HK-2 (cell line): ENCODE measurements around the gene S100A16.
"Not testable (repeated sequence)": the region's sequence is repeated elsewhere in the genome, so short reads cannot be mapped to it uniquely, and the experiment has no call there.

ENCODE experiments used
- DNase-seq: peaks from one replicate; pipeline ENCODE4 v3.0.0-alpha.2; 2018; ENCODE audit not compliant: unreplicated experiment

S100A16 gene, protein sequence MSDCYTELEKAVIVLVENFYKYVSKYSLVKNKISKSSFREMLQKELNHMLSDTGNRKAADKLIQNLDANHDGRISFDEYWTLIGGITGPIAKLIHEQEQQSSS

GRCh38 chr1:153612755-153613331 is at the start of gene S100A16:
Gene S100A16, minus strand, starts transcription at chr1:153613137. Its CDS starts 4,986 bp downstream, at chr1:153608151.
- DNase-seq: peak; percentile 81

- DNase-seq: no peak
These were observed 49.3 kb upstream of the S100A16 start for GRCh38 chr1:153662269-153662668.

GRCh38 chr1:153661111-153661708 is 48.3 kb upstream of the S100A16 start:
- no peak for DNase-seq

GRCh38 chr1:153659656-153660055 is 46.7 kb upstream of the S100A16 start:
- DNase-seq: no peak

DNA sequence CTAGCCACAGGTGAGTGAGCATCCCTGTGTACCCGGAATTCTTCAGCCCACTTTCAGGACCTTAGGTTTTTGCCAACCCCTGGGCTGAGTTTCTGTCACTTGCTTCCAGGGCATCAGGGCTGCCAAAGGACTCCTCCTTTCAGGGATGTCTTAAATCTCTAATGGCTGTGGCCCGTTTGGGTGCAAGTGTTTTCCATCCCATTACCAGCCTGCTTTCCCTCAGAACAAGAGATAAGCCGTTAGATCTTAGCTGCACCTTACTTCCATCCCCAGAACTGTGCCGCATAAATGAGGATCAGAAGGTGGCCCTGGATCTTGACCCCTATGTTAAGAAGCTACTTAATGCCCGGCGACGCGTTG is 46.2 kb upstream of the S100A16 start:
- DNase-seq: no peak

GRCh38 chr1:153658400-153659174 is 45.6 kb upstream of the S100A16 start, which contains the start of gene SNAPIN:
Gene SNAPIN, plus strand, starts transcription at chr1:153658703. Its CDS starts 41 bp downstream, at chr1:153658744.
- peak; percentile 88 for DNase-seq

GRCh38 chr1:153655333-153655732 is 42.4 kb upstream of the S100A16 start:
- DNase-seq: no peak

- no peak for DNase-seq
These were observed 40.0 kb upstream of the S100A16 start for GRCh38 chr1:153652805-153653500.

DNA sequence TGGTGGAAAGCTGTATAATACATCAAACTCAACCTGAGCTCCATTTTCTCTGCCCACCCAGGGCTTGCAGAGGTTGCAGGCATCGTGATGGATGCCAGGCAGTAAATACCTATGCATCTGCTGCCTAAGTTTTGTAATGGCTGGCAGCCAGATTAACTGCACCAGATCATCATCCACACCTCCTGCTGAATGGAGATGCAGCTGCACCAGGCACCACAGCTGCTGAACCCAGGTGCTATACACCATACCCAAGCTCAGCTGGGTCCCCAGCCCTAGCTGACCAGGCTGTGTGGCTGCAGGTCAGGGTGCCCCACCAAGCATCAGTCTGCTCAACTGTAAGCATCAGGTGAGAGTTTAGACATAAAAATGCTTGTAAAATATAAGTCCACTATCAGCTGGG is 38.8 kb upstream of the S100A16 start:
- no peak for DNase-seq

GRCh38 chr1:153649863-153650235 is 36.9 kb upstream of the S100A16 start:
- no peak for DNase-seq

DNA sequence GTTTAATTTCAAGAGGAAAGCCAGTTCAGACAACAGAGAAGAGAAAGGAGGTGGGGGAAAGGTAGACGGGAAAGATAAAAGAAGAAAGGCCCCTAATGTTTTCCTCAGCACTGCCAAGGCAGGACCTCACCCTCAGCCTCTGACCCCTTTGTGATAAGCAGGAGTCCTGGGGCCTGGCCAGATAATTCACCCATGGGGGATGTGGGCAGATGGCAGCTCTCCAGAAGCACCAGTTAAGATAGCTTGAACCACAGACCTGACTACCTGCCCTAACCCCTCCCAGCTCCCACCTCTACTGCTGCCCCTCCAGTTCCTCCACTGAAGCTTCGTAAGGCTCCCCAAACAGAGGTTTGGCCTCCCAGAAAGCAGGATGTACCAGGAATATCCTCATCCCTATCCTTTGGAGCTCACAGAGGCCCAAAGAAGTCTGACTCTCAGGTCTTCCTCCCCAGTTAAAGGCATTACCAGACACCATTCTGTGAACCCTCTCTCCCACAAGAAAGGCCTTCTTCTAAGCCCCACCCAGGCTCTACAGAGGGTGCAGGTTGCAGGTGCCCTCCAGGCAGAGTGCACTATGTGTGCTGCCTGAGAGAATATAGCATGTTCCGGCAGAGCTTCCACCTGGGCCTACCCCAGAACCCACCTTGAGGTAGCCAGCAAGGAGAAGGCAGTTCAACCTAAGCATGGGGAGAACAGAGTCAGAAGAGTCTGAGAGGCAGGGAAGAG is 36.4 kb upstream of the S100A16 start:
- no peak for DNase-seq

DNA sequence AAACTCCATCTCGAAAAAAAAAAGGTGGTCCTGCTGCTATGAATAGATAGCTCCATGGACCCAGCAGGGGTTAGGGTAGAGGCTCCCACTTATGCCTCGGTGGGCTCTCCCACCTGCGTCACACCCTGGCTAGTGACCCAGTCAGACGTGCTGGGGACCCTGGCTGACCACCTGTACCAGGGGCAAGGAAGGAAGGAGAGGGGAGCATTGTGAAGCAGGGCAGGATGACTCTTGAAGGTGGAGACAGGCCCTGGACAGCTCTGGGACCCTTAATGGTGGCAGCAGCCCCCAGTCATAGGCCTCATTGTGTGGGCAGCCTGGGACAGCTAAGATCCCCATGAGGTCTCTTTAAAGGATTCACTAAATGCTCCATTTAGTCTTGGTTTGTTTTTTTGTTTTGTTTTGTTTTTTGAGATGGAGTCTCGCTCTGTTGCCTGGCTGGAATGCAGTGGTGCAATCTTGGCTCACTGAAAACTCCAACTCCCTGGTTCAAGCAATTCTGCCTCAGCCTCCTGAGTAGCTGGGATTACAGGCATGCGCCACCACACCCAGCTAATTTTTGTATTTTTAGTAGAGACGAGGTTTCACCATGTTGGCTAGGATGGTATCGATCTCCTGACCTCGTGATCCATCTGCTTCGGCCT is 35.2 kb upstream of the S100A16 start:
- no peak for DNase-seq

GRCh38 chr1:153647346-153647714 is 34.4 kb upstream of the S100A16 start:
- no peak for DNase-seq

DNA sequence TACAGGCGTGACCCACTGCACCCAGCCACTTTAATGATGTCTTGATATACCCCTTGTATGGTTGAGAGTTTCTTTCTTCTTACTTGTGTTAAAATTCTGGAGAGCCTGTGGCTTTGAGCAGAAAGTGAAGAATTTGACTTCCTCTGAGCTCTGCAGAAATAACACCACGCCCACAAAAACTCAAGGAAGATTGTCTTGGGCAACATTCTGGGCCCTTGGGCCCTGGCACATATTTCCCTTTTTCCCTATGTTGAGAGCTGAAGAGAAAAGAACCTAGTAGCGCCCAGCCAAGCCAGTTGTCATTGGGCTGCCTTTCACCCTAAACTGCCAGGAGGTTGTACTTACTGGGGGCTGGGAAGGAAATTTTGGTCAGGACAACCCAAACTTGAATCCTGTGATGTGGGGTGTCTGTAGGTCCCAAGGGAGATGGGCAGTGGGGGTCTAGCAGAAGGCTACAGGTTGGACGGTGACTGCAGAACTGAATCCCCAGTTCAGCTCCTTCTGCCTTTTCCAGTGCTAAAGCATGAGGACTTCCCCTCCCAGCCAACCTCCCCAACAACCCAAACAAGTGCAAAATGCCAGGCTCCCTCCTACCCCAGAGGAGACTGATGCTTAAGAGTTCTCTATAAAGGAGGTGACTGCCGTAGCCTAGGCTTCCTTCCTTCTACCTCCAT is 33.9 kb upstream of the S100A16 start:
- DNase-seq: no peak

DNA sequence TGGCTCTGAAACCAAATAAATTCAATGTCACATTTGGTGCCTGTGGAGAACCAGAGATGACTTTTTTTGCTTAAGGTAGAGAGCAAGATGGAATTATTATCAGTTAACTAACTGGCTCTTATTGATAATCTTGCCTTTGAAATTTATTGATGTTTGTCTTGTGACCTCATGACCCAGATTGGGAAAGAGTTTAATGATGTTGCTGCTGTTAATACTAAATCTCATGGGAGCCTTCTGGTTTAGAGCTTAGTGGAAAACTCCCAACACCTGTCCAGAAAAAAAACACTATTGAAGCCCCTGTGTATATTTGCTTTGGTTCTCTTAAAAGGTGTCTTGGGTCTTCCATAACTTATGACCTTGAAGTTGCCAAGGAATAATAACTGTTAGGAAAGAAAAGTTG is 30.9 kb upstream of the S100A16 start:
- no peak for DNase-seq

- DNase-seq: no peak
These were observed 30.2 kb upstream of the S100A16 start for GRCh38 chr1:153643100-153643499.

- no peak for DNase-seq
These were observed 29.2 kb upstream of the S100A16 start for GRCh38 chr1:153642161-153642560.

DNA sequence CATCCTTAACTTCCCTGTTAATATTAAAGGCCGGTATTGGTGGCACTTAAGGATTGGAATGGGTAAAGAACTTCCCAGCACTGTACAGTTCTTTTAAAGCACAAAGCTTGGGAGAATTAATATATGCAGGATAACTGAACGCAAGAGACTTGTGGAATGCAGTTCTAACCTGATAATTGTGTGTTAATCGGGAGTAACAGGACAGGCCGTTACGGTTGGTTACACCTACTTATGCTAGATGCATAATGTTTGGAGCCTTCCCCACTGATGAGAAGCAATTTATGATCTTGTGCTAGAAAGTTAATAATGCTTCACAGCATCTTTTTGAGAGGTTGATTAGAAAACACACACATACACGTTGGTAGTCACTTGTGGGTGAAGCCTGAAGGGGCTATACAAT is 27.9 kb upstream of the S100A16 start:
- DNase-seq: no peak

DNA sequence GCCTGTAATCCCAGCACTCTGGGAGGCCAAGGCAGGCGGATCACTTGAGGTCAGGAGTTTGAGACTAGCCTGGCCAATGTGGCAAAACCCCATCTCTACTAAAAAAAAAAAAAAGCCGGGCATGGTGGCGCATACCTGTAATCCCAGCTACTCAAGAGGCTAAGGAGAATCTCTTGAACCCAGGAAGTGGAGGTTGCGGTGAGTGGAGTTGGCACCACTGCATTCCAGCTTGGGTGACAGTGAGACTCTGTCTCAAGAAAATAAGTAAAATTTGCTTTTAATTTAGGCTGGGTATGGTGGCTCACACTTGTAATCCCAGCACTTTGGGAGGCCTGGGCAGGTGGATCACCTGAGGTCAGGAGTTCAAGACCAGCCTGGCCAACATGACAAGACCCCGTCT is 27.3 kb upstream of the S100A16 start:
- not testable (repeated sequence) for DNase-seq

- DNase-seq: no peak
These were observed 26.3 kb upstream of the S100A16 start for GRCh38 chr1:153639280-153639679.

GRCh38 chr1:153638261-153638660 is 25.3 kb upstream of the S100A16 start:
- DNase-seq: no peak
